Muscle layer of colon (tissue), 2 donors: Measurements from ENCODE around the gene SDK2.

Experiments used
- H3K27ac ChIP-seq: one replicate; pipeline ENCODE4 v1.7.0; 2013; ENCODE audit warnings: low read depth, mild to moderate bottlenecking, low read length, moderate library complexity
- H3K27me3 ChIP-seq, 2 donors: one replicate each; pipeline ENCODE4 v1.7.0; 2013; ENCODE audit warnings: low read length in 2 of 2, mild to moderate bottlenecking in 2 of 2; ENCODE audit not compliant: insufficient read depth in 2 of 2, control insufficient read depth in 1 of 2
- H3K36me3 ChIP-seq: one replicate; pipeline ENCODE4 v1.7.0; 2013; ENCODE audit warnings: mild to moderate bottlenecking, low read length; ENCODE audit not compliant: insufficient read depth
- H3K4me1 ChIP-seq: one replicate; pipeline ENCODE4 v1.7.0; 2013; ENCODE audit warnings: mild to moderate bottlenecking, low read length; ENCODE audit not compliant: insufficient read depth
- H3K4me3 ChIP-seq, 2 donors: one replicate each; pipeline ENCODE4 v1.7.0; 2013; ENCODE audit warnings: low read length in 2 of 2, low read depth in 1 of 2, mild to moderate bottlenecking in 1 of 2, moderate library complexity in 1 of 2
- H3K9ac ChIP-seq: one replicate; pipeline ENCODE4 v1.7.0; 2013; ENCODE audit warnings: low read length
- H3K9me3 ChIP-seq: one replicate; pipeline ENCODE4 v1.7.0; 2013; ENCODE audit warnings: mild to moderate bottlenecking, low read length
- donor health status: abdominal sarcoma.
- donor health status: Adenocarcinoma of cecum.

SDK2 gene

DNA sequence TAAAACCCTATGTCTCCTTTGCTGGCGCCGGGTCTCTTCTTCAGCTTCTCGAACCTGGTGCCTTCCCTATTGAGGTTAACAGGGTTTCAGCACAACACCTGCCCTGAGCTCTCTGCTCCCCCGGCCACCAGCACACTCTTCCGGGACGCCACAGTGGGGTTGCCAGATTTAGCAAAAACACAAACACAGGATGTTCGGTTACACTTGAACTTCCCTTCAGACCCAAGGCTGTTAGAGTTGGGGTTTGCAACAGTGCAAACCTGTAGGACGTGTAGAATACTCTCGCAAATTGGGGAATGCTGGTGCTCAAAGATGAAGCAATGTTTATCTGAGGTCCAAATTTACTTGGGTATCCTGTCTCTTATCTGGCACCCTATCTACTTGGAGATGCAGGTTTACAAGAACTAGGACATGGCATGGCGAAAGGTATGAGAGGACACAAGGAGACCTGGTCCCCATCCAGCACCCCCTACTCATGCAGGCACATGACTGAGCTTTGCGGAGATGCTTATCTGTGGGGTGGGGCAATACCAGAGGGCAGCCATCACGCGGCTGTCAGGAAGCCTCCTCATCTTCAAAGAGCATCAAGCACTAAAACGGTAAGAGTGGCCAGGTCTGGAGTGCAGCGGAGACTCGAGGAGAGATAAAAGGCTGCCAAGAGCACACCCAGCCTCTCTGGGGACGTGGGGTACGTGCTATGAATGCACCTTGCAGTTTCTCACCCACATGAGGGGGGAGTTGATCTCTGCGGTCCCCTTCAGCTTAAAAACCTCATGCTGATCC, 52.8 kb downstream of the SDK2 start:
- no peak overlapping the region for H3K4me3 ChIP-seq
- no peaks in the 10 kb centered on the region for H3K9me3 ChIP-seq
- no peaks in the 10 kb centered on the region for H3K36me3 ChIP-seq
- H3K27ac ChIP-seq: no peak overlapping the region
- no peaks in the 10 kb centered on the region for H3K4me1 ChIP-seq
- peaks cover 0 to 4% of the 10 kb centered on the region in 2 donors for H3K27me3 ChIP-seq
- H3K9ac ChIP-seq: no peak overlapping the region

DNA sequence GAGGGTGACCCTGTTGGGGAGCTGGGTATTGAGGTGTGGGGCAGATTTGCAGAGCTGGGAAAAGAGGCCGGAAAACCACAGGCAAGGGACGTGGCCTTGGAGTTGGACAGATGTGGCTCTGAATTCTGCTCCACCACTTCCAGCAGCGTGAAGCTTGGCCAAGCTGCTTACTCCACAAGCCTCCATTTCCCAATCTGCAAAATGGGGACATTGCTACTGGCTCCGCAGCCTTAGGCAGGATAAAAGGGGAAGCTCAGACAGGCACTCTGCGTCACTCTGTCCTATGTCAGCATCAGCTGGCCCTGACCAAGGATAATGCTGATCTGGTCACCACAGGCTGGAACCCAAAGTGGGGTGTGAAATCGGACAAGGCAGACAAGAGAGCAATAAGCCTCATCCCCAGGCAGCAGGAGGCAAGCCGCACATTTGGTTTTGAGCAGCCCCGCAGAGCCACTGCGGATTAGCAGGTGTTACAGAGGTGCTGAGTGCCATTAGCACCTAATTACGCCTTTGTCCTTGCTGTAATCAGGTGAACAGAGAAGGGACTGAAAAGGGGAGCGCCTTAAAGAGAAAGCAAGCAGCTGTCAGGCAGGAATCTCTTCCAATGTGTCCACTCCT, 54.8 kb downstream of the SDK2 start:
- no peak overlapping the region for H3K9ac ChIP-seq
- no peaks in the 10 kb centered on the region for H3K4me1 ChIP-seq
- no peak overlapping the region for H3K27ac ChIP-seq
- H3K4me3 ChIP-seq: no peak overlapping the region
- no peaks in the 10 kb centered on the region for H3K36me3 ChIP-seq
- H3K27me3 ChIP-seq: no peaks in the 10 kb centered on the region
- no peaks in the 10 kb centered on the region for H3K9me3 ChIP-seq

DNA sequence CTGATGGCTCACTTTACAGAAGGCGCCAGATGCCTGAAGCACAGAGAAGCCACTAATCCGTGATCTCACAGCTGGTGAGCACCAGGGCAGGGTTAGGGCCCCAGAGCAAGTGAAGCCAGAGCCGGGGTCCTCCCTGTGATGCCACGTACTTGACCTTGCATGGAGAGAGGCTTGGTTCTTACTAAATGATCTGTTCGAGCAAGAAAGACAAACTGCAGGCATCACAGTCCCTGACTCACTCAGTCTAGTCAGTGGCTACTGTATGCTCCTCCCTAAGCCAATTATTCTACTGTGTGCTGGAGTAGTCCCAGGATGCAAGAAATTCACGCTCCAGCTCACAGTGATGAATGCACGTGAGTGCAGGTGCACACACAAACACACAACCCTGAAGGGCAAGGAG, 55.4 kb downstream of the SDK2 start:
- H3K27me3 ChIP-seq: no peaks in the 10 kb centered on the region
- H3K4me1 ChIP-seq: no peaks in the 10 kb centered on the region
- H3K9me3 ChIP-seq: no peaks in the 10 kb centered on the region
- no peak overlapping the region for H3K27ac ChIP-seq
- no peak overlapping the region for H3K4me3 ChIP-seq
- no peak overlapping the region for H3K9ac ChIP-seq
- H3K36me3 ChIP-seq: no peaks in the 10 kb centered on the region

DNA sequence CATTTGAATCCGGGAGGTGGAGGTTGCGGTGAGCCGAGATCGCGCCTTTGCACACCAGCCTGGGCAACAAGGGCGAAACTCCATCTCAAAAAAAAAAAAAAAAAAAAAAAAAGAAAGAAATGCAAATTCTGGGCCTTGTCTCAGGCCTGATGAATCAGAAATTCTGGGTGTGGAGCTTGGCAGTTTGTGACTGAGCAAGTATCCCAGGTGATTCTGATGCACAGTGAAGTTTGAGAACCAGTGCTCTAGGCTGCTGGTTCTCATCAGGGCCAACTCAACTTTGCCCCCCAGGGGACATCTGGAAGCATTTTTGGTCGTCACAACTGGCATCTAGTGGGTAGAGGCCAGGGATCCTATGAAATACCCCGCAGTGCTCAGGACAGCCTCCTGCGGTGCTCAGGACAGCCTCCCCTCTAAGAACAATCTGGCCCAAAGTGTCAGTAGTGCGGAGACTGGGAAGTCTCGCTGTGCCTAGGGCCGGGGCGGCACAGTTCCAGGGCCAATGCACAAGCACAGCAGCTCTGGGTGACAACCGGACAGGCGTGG, 55.9 kb downstream of the SDK2 start:
- no peak overlapping the region for H3K4me3 ChIP-seq
- H3K27me3 ChIP-seq: no peaks in the 10 kb centered on the region
- H3K9me3 ChIP-seq: no peaks in the 10 kb centered on the region
- H3K27ac ChIP-seq: no peak overlapping the region
- H3K9ac ChIP-seq: no peak overlapping the region
- H3K36me3 ChIP-seq: no peaks in the 10 kb centered on the region
- no peaks in the 10 kb centered on the region for H3K4me1 ChIP-seq

DNA sequence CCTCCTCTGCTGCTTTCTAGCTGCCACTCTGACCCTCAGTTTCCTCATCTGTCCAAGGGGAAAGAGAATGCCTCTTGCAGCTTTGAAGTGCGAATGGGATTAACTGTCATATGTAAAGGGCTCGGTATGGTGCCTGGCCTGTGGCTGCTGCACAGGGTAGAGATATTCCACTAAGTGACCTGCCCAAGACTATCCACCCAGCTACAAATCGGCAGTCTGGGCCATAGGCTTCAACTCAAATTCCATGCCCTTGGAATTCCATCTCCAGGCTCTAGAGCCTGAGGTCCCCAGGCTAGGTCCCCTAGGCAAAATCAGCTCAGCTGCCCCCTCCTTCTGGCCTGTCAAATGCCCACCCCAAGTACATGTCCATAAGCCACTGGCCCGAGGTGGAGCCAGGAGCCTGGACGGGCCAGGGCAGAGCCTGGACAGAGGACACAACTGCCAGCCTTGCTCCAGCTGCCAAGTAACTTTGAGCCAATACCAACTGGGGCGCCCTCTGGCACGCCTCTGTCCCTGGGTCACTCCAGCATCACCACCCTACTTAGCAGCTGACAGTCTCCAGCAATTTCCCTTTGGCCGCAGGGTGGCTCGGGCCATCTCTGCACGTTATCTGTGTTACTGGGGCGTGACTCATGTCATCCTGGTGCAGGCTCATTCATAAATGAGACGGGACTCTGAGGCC, 57.2 kb downstream of the SDK2 start:
- no peak overlapping the region for H3K9ac ChIP-seq
- H3K4me1 ChIP-seq: no peaks in the 10 kb centered on the region

DNA sequence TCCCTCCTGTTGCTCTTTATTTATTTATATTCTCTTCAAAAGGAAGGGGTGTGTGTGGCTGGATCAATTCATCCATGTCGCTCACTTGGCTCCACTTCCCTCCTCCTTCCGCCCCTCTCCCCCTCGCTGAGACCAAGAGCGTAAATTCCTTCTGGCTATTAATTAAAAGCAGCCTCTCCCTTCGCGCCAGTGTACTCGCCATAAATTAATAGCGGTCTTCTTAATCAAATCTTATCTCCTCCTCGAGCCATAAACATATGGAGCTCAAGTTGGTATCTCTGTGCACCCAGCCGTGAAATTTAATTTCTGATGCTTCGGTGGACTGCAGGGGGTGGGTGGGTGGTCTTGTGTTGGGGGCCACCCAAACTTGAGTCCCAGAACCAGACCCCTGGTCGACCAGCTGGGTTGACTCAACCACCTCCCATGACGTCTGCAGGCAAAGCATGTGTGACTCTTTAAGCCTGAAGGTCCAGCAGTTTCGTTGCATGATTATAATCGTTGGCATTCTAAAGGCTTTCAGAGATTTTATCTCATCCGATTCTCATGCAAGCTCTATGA, 57.9 kb downstream of the SDK2 start:
- Histone ChIP-seq H3K4me1 (no peaks in the 10 kb centered on the region), H3K27ac (no peak overlapping the region), H3K9me3 (no peaks in the 10 kb centered on the region), H3K9ac (no peak overlapping the region), H3K27me3 (no peaks in the 10 kb centered on the region), H3K4me3 (no peak overlapping the region), H3K36me3 (no peaks in the 10 kb centered on the region)

More for the DNA sequence above, 57.2 kb downstream of the SDK2 start:
- H3K27ac ChIP-seq: no peak overlapping the region
- H3K27me3 ChIP-seq: no peaks in the 10 kb centered on the region
- H3K4me3 ChIP-seq: no peak overlapping the region
- H3K9me3 ChIP-seq: no peaks in the 10 kb centered on the region
- H3K36me3 ChIP-seq: no peaks in the 10 kb centered on the region

DNA sequence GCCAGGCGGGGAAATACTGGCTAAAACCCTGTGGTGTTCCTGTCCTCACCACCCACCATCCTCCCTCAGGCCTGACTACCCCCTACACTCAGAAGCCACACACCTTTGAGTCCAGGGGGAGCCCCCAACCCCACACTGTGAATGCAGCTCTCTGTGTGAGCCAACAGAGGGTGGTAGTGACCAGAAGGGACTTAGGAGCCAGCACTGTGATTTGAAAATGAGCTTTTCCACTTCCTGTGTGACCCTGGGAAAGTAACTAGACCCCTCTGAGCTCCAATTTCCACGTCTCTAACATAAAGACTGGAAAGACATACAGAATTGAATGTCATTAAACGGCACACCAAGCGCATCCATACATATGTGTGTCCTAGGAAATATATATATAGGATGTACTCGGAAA, 58.7 kb downstream of the SDK2 start:
- Histone ChIP-seq H3K9me3 (no peaks in the 10 kb centered on the region), H3K27me3 (no peaks in the 10 kb centered on the region), H3K4me1 (no peaks in the 10 kb centered on the region), H3K4me3 (no peak overlapping the region), H3K9ac (no peak overlapping the region), H3K36me3 (no peaks in the 10 kb centered on the region), H3K27ac (no peak overlapping the region)

DNA sequence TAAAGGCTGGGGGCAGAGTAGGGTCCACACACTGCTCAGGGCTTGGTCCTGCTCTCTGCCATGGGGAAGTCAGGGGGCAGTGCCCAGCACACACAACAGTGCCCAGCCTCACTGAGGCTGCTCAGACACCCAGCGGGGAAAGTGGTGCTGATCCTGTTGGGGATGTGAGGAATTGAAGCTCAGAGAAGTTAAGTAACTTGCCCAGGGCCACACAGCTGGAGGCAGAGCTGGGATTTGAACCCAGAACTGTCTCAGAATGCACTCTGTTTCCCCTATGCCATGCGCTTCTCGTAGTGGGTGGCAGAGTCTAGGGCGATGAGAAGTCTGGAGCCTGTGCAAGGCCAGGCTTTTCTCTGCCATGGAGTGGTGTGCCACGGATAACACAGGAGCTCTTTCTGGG, 59.3 kb downstream of the SDK2 start:
- H3K9me3 ChIP-seq: no peaks in the 10 kb centered on the region
- no peaks in the 10 kb centered on the region for H3K27me3 ChIP-seq
- no peaks in the 10 kb centered on the region for H3K4me1 ChIP-seq
- H3K9ac ChIP-seq: no peak overlapping the region
- no peak overlapping the region for H3K27ac ChIP-seq
- no peaks in the 10 kb centered on the region for H3K36me3 ChIP-seq
- H3K4me3 ChIP-seq: no peak overlapping the region

DNA sequence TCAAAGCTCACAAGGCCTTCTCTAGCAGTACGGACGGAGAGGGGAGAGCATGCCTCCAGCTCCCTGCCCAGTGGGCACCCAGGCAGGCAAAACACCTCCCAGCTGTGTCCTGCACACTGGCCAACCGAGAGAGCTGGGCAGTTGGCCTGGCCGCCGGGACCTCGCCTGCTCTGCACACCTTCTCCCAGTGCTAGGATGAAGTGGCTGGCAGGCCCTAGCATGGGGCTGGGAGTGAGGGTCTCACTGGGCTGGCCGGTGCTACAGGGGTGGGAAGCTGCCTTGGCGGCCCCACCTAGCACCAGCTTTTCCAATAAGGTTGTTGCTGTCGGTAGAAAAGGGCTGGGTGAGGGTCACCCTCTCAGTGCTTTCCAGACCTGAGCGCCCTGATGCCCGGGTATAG, 60.2 kb downstream of the SDK2 start:
- H3K4me1 ChIP-seq: no peaks in the 10 kb centered on the region
- H3K27ac ChIP-seq: no peak overlapping the region
- H3K36me3 ChIP-seq: no peaks in the 10 kb centered on the region
- no peak overlapping the region for H3K9ac ChIP-seq
- H3K27me3 ChIP-seq: no peaks in the 10 kb centered on the region
- H3K9me3 ChIP-seq: no peaks in the 10 kb centered on the region
- no peak overlapping the region for H3K4me3 ChIP-seq

DNA sequence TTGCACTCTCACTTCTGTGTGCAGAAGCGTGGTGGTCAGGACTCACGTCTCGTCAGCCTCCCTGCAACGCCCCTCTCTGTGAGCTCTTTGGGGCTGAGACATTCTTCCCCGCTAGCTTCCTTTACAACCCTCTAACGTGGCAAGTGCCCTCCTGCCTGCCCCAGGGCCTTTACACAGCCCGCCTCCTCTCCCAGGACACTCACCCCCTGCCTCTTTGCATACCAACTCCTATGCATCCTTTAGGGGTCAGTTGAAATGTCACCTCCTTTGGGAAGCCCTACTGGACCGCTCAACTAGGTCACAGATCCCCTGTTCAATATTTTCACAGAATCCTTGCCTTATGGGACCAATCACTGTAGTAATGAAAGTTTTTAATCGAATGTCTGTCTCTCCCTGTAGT, 61.4 kb downstream of the SDK2 start:
- Histone ChIP-seq H3K4me1 (no peaks in the 10 kb centered on the region), H3K27ac (no peak overlapping the region), H3K36me3 (no peaks in the 10 kb centered on the region), H3K27me3 (no peaks in the 10 kb centered on the region), H3K9ac (no peak overlapping the region), H3K4me3 (no peak overlapping the region), H3K9me3 (no peaks in the 10 kb centered on the region)

DNA sequence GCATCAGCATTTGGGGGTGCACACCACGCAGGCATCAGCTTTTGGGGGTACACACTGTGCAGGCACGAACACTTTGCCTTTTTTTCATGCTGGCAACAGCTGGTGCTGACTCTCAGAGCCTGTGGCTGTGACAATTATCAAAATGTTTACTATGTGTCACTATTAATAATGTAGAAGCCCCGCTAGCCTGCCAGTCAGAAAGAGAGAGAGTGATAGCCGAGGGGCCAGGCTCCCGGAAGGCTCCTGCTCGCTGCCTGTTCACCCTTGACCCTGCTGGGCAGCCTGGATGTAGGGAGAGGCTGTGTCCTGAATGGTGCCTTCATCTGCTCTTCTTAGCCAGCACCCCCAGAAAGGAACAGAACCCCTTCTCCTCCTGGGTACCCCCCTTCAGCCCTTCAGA, 61.9 kb downstream of the SDK2 start:
- no peak overlapping the region for H3K27ac ChIP-seq
- no peaks in the 10 kb centered on the region for H3K9me3 ChIP-seq
- H3K4me1 ChIP-seq: no peaks in the 10 kb centered on the region
- H3K27me3 ChIP-seq: no peaks in the 10 kb centered on the region
- no peak overlapping the region for H3K4me3 ChIP-seq
- no peaks in the 10 kb centered on the region for H3K36me3 ChIP-seq
- H3K9ac ChIP-seq: no peak overlapping the region
